Activated CD8-positive, alpha-beta memory T cell treated with anti-CD3 and anti-CD28 coated beads for 1 hour (primary cell): ENCODE data around the gene RASAL3.
A peak's percentile ranks its signal among the peaks of the same experiment; 100 is the strongest.
"Not testable (repeated sequence)": the region's sequence is repeated elsewhere in the genome, so short reads cannot be mapped to it uniquely, and the experiment has no call there.

ENCODE experiments used
- DNase-seq, 2 donors: peaks; one replicate each; pipeline ENCODE4 v3.0.0-alpha.2; 2020; ENCODE audit warnings: low read depth in 1 of 2; ENCODE audit errors: extremely low read depth in 1 of 2

The RASAL3 gene

GRCh38 chr19:15475169-15475568 lies 10.8 kb upstream of the RASAL3 start:
- DNase-seq = no peak

GRCh38 chr19:15473821-15474220 lies 9.5 kb upstream of the RASAL3 start:
- not testable (repeated sequence) for DNase-seq

- DNase-seq = no peak
Observed at GRCh38 chr19:15471639-15472101, 7.3 kb upstream of the RASAL3 start.

GRCh38 chr19:15469513-15470297 lies 5.4 kb upstream of the RASAL3 start:
- no peak for DNase-seq

- no peak for DNase-seq
Observed at GRCh38 chr19:15468675-15469512, 4.5 kb upstream of the RASAL3 start.

- DNase-seq = no peak
Observed at GRCh38 chr19:15467734-15468214, 3.4 kb upstream of the RASAL3 start.

GRCh38 chr19:15466851-15467733 lies 2.7 kb upstream of the RASAL3 start:
- DNase-seq = peak; percentile 17 to 37

GRCh38 chr19:15463861-15464371 lies 428 bp downstream of the RASAL3 start:
- peak; percentile 52 to 60 for DNase-seq

- DNase-seq = no peak
Observed at GRCh38 chr19:15461694-15462093, 2.6 kb downstream of the RASAL3 start.

- DNase-seq = no peak
Observed at GRCh38 chr19:15457701-15458484, 6.5 kb downstream of the RASAL3 start.

GRCh38 chr19:15456871-15457700 lies 7.3 kb downstream of the RASAL3 start:
- DNase-seq = no peak

- no peak for DNase-seq
Observed at GRCh38 chr19:15456441-15456840, 7.9 kb downstream of the RASAL3 start.

- DNase-seq = no peak
Observed at GRCh38 chr19:15455996-15456395, 8.3 kb downstream of the RASAL3 start.

- DNase-seq = no peak
Observed at GRCh38 chr19:15453906-15454860, 10.2 kb downstream of the RASAL3 start.

- no peak for DNase-seq
Observed at GRCh38 chr19:15453091-15453578, 11.2 kb downstream of the RASAL3 start.

- DNase-seq = no peak
Observed at GRCh38 chr19:15452111-15453047, 12.0 kb downstream of the RASAL3 start.

GRCh38 chr19:15450528-15450890 lies 13.8 kb downstream of the RASAL3 start:
- DNase-seq = no peak
